ENCODE results near the gene TCF7L2.

The TCF7L2 gene

GRCh38 chr10:113216102-113216501 is 266.1 kb downstream of the TCF7L2 start:
- peak; percentile 48 for TF ChIP-seq CTCF (IDR thresholded peaks at IDR 0.05)

Measured in LNCAP (cell line).